ENCODE measurements around the gene RAB44.
A peak's percentile ranks its signal among the peaks of the same experiment; 100 is the strongest.

RAB44 gene

DNA sequence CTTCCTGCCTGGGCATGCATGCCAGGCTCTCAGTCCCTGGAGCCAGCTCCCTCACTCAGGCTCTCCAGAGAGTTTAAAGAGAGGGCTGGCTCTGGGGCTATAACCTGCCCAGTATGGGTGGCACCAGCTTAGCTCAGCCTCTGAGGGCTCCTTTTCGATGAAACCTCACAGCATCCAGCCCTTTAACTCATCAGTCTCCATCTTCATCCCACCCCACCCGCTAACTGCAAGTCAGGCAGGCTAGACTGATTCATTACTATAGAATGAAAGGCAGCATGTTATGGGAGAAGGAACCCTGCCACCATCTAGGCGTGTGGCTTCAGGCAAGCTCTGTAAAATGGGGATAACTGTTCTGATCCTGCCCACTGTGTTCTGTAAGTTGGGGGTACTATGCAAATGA, 53.5 kb downstream of the RAB44 start:
- Histone ChIP-seq H3K36me3 (no peaks in the 10 kb centered on the region), H3K4me1 (peaks cover 5% of the 10 kb centered on the region), H3K27me3 (no peaks in the 10 kb centered on the region), H3K9me3 (no peaks in the 10 kb centered on the region), H3K4me3 (ENCODE audit: low read depth, low read length) (no peak overlapping the region)
- no peak for DNase-seq
- TF ChIP-seq, protein P1, sequence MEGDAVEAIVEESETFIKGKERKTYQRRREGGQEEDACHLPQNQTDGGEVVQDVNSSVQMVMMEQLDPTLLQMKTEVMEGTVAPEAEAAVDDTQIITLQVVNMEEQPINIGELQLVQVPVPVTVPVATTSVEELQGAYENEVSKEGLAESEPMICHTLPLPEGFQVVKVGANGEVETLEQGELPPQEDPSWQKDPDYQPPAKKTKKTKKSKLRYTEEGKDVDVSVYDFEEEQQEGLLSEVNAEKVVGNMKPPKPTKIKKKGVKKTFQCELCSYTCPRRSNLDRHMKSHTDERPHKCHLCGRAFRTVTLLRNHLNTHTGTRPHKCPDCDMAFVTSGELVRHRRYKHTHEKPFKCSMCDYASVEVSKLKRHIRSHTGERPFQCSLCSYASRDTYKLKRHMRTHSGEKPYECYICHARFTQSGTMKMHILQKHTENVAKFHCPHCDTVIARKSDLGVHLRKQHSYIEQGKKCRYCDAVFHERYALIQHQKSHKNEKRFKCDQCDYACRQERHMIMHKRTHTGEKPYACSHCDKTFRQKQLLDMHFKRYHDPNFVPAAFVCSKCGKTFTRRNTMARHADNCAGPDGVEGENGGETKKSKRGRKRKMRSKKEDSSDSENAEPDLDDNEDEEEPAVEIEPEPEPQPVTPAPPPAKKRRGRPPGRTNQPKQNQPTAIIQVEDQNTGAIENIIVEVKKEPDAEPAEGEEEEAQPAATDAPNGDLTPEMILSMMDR (IDR thresholded peaks at IDR 0.05; ENCODE audit: low read depth, low read length) = no peak

DNA sequence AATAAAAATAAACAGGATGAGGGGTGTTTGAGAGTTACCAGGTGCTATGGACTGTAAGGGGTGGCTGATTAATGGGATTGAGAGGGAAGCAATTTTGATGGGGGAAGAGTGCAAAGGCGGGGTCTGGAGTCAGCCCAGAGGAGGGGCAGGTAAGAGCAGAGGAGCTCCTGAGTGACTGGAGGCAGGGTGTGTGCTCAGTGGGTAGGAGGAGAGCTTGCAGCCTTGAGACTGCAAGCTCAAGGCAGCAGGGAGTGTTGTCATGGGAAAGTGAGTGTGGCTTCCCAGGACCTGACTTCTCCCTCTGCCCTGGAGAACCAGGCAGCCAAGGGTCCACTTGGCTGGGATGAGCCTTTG, 54.2 kb downstream of the RAB44 start:
- no peak overlapping the region for H3K4me3 ChIP-seq (ENCODE audit: low read depth, low read length)
- DNase-seq = no peak
- H3K9me3 ChIP-seq = no peaks in the 10 kb centered on the region
- H3K27me3 ChIP-seq = no peaks in the 10 kb centered on the region
- TF ChIP-seq, protein P1 (IDR thresholded peaks at IDR 0.05; ENCODE audit: low read depth, low read length) = no peak
- no peaks in the 10 kb centered on the region for H3K36me3 ChIP-seq
- H3K4me1 ChIP-seq = peaks cover 5% of the 10 kb centered on the region

DNA sequence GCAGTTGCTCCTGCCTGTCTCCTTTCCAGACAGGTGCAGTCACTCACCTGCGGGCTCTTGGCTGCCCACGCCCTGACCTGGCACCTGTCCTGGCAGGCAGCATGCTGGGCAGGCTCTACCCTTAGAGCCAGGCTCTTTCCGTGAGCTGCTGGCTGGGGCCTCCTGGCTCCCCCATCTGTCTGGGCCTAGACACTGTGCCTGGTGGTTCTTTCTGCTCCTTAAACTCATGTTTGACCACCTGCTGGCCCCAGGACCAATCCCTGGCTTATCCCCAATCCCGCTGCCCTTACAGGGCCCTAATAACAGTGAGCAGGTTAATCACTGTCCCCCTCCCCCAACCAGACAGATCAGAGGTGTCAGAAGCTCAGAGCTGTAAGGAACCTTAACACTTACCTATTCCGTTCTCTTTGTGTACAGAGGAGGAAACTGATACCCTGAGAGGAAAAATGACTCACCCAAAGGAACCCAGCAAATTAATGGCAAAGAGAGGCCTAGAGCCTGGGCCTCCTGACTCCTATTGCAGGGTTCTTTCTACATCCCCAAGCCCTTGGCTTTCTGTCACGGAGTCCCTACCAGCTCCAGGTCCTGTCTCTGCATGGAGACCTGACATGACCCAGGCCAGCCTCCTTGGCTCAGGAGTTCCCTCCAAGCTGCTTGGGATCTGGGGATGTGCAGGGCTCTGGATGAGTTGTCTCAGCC, 54.7 kb downstream of the RAB44 start:
- H3K9me3 ChIP-seq = no peaks in the 10 kb centered on the region
- TF ChIP-seq, protein P1 (IDR thresholded peaks at IDR 0.05; ENCODE audit: low read depth, low read length) = no peak
- DNase-seq = no peak
- no peak overlapping the region for H3K4me3 ChIP-seq (ENCODE audit: low read depth, low read length)
- no peaks in the 10 kb centered on the region for H3K36me3 ChIP-seq
- peaks cover 5% of the 10 kb centered on the region for H3K4me1 ChIP-seq
- no peaks in the 10 kb centered on the region for H3K27me3 ChIP-seq

DNA sequence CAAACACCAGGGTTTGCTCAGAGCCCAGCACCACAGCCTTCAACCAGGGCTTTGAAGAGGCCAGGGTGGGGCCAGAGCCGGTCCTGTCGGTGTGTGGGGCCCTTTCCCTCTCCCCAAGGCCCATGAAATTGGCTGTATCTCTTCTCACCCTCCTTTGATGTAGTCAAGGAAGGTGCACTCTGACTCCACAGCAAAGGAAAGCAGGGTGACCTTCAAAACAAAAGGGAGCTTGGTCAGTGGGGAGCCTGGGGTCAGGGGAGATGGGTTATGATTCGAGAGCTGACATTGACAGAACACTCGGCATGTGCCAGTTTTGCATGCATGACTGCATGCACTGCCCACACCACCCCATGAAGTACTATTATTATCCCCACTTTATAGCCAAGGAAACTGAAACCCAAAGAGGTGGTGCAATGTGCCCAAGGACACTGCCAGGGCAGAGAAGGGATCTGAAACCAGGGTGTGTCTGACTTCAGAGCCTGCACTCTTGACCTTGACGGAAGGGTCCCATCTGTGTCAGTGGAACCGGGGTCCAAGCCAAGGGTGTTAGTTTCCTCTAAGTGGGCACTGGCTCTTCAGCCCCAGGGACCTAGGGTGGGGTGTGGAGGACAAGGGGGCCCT, 55.4 kb downstream of the RAB44 start:
- TF ChIP-seq, protein P1 (IDR thresholded peaks at IDR 0.05; ENCODE audit: low read depth, low read length) = no peak
- Histone ChIP-seq H3K4me1 (peaks cover 5% of the 10 kb centered on the region), H3K36me3 (no peaks in the 10 kb centered on the region), H3K4me3 (ENCODE audit: low read depth, low read length) (no peak overlapping the region), H3K27me3 (no peaks in the 10 kb centered on the region), H3K9me3 (no peaks in the 10 kb centered on the region)
- no peak for DNase-seq

DNA sequence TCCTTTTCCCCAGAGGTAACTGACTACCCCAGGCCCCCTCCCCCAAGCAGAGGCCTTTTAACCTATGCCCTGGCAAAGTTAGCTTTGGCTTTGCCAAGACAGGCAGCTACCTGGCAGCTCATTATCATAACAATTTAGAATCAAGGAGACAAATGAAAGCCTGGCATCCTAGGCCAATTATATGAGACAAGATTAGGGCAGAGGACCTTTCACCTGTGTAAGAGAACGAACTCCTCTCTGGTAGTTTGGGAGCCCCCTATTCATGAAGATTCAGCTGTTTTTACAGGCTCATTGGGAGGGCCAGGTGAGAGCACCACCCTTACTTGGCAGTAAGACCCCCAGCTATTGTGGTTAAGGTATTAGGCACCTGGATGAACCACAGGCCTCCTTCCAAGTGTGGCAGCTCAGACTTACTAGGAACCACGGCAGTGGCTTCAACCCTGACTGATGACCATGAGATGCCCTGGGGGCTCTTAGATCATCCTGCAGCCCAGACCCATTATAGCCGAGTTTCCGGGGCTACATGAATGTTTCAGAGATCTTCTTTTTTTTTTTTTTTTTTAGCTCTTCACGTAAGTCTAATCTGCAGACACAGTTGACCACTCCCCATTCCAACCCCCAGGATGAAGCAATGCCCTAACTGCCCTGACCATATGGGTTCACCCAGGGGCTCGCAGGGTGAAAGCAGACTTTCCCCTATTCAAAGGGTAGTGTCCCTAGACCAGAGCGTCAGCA, 56.2 kb downstream of the RAB44 start:
- peaks cover 5% of the 10 kb centered on the region for H3K4me1 ChIP-seq
- no peaks in the 10 kb centered on the region for H3K9me3 ChIP-seq
- no peaks in the 10 kb centered on the region for H3K36me3 ChIP-seq
- peak; percentile 27 for DNase-seq
- H3K4me3 ChIP-seq (ENCODE audit: low read depth, low read length) = no peak overlapping the region
- H3K27me3 ChIP-seq = no peaks in the 10 kb centered on the region
- TF ChIP-seq, protein P1 (IDR thresholded peaks at IDR 0.05; ENCODE audit: low read depth, low read length) = no peak
